ENCODE measurements around the gene TTLL7.

Gene TTLL7

GRCh38 chr1:83976920-83977319 is 22.0 kb downstream of the TTLL7 start:
- WGBS (ENCODE audit: extremely low coverage, insufficient coverage, insufficient read length), result 100% methylated on average over 1 of the region's 4 CpGs

GRCh38 chr1:83970802-83971201 is 28.1 kb downstream of the TTLL7 start:
- H3K36me3 ChIP-seq (ENCODE audit: control insufficient read depth in 1 of 2, insufficient read depth in 2 of 2, low read length in 2 of 2), result no peaks in the 10 kb centered on the region
- no peak overlapping the region for H3K4ac ChIP-seq (ENCODE audit: low read depth, low read length)
- WGBS (ENCODE audit: extremely low coverage, insufficient coverage, insufficient read length), result no CpG with 5 or more reads among the region's 1 CpG

More at GRCh38 chr1:83976920-83977319, 22.0 kb downstream of the TTLL7 start:
- H3K27me3 ChIP-seq (ENCODE audit: insufficient read depth, low read length), result no peaks in the 10 kb centered on the region
- H2BK5ac ChIP-seq (ENCODE audit: low read depth, low read length, poor library complexity), result no peak overlapping the region
- H3K14ac ChIP-seq (ENCODE audit: low read length), result no peak overlapping the region
- no peak overlapping the region for H3K4me2 ChIP-seq (ENCODE audit: low read length)
- no peaks in the 10 kb centered on the region for H3K9me3 ChIP-seq (ENCODE audit: insufficient read depth, low read depth, low read length)
- H4K91ac ChIP-seq (ENCODE audit: low read depth, low read length), result no peak overlapping the region
- no peak overlapping the region for H3K18ac ChIP-seq (ENCODE audit: low read length)
- no peaks in the 10 kb centered on the region for H3K79me2 ChIP-seq (ENCODE audit: control insufficient read depth, insufficient read depth, low read length, poor library complexity)
- no peaks in the 10 kb centered on the region for H3K79me1 ChIP-seq (ENCODE audit: low read length)
- no peak overlapping the region for H3K9ac ChIP-seq (ENCODE audit: low read length)
- H3K27ac ChIP-seq (ENCODE audit: low read depth, low read length), result no peak overlapping the region
- H3K36me3 ChIP-seq (ENCODE audit: control insufficient read depth in 1 of 2, insufficient read depth in 2 of 2, low read length in 2 of 2), result no peaks in the 10 kb centered on the region
- H4K8ac ChIP-seq (ENCODE audit: low read depth, low read length), result no peak overlapping the region
- H2BK12ac ChIP-seq (ENCODE audit: low read length), result no peak overlapping the region
- no peaks in the 10 kb centered on the region for H3K4me1 ChIP-seq (ENCODE audit: control insufficient read depth in 1 of 2, insufficient read depth in 2 of 2, low read length in 2 of 2)
- no peak overlapping the region for H2AK5ac ChIP-seq (ENCODE audit: low read length)
- H3K23ac ChIP-seq (ENCODE audit: low read length), result no peak overlapping the region
- no peak overlapping the region for H3K4ac ChIP-seq (ENCODE audit: low read depth, low read length)
- H2BK120ac ChIP-seq (ENCODE audit: insufficient read depth, low read length, poor library complexity), result no peak overlapping the region
- no peak overlapping the region for H4K12ac ChIP-seq (ENCODE audit: low read depth, low read length)
- no peak for DNase-seq
- H3K4me3 ChIP-seq (ENCODE audit: low read depth, low read length), result no peak overlapping the region
- no peak overlapping the region for H2AFZ ChIP-seq (ENCODE audit: insufficient read depth, low read length, poor library complexity)

GRCh38 chr1:83970114-83970513 is 28.8 kb downstream of the TTLL7 start:
- no peak overlapping the region for H2BK12ac ChIP-seq (ENCODE audit: low read length)
- H3K36me3 ChIP-seq (ENCODE audit: control insufficient read depth in 1 of 2, insufficient read depth in 2 of 2, low read length in 2 of 2), result no peaks in the 10 kb centered on the region
- H3K27me3 ChIP-seq (ENCODE audit: insufficient read depth, low read length), result no peaks in the 10 kb centered on the region
- H2BK5ac ChIP-seq (ENCODE audit: low read depth, low read length, poor library complexity), result no peak overlapping the region
- H4K12ac ChIP-seq (ENCODE audit: low read depth, low read length), result no peak overlapping the region
- no peaks in the 10 kb centered on the region for H3K79me1 ChIP-seq (ENCODE audit: low read length)
- no peak overlapping the region for H4K91ac ChIP-seq (ENCODE audit: low read depth, low read length)
- H2BK120ac ChIP-seq (ENCODE audit: insufficient read depth, low read length, poor library complexity), result no peak overlapping the region
- no peak overlapping the region for H3K23ac ChIP-seq (ENCODE audit: low read length)
- H3K27ac ChIP-seq (ENCODE audit: low read depth, low read length), result no peak overlapping the region
- no peak overlapping the region for H2AFZ ChIP-seq (ENCODE audit: insufficient read depth, low read length, poor library complexity)
- no peak overlapping the region for H4K8ac ChIP-seq (ENCODE audit: low read depth, low read length)
- no peak for DNase-seq
- no peak overlapping the region for H3K4me2 ChIP-seq (ENCODE audit: low read length)
- H3K9me3 ChIP-seq (ENCODE audit: insufficient read depth, low read depth, low read length), result no peaks in the 10 kb centered on the region
- no peak overlapping the region for H3K9ac ChIP-seq (ENCODE audit: low read length)
- H2AK5ac ChIP-seq (ENCODE audit: low read length), result no peak overlapping the region
- H3K18ac ChIP-seq (ENCODE audit: low read length), result no peak overlapping the region
- H3K4me1 ChIP-seq (ENCODE audit: control insufficient read depth in 1 of 2, insufficient read depth in 2 of 2, low read length in 2 of 2), result no peaks in the 10 kb centered on the region
- H3K4ac ChIP-seq (ENCODE audit: low read depth, low read length), result no peak overlapping the region
- H3K79me2 ChIP-seq (ENCODE audit: control insufficient read depth, insufficient read depth, low read length, poor library complexity), result no peaks in the 10 kb centered on the region
- H3K4me3 ChIP-seq (ENCODE audit: low read depth, low read length), result no peak overlapping the region
- no peak overlapping the region for H3K14ac ChIP-seq (ENCODE audit: low read length)

More at GRCh38 chr1:83970802-83971201, 28.1 kb downstream of the TTLL7 start:
- H3K79me1 ChIP-seq (ENCODE audit: low read length), result no peaks in the 10 kb centered on the region
- no peak overlapping the region for H2BK5ac ChIP-seq (ENCODE audit: low read depth, low read length, poor library complexity)
- no peak for DNase-seq
- H3K18ac ChIP-seq (ENCODE audit: low read length), result no peak overlapping the region
- H2AFZ ChIP-seq (ENCODE audit: insufficient read depth, low read length, poor library complexity), result no peak overlapping the region
- no peak overlapping the region for H3K4me3 ChIP-seq (ENCODE audit: low read depth, low read length)
- H3K23ac ChIP-seq (ENCODE audit: low read length), result no peak overlapping the region
- no peak overlapping the region for H3K9ac ChIP-seq (ENCODE audit: low read length)
- H3K27me3 ChIP-seq (ENCODE audit: insufficient read depth, low read length), result no peaks in the 10 kb centered on the region
- H3K4me2 ChIP-seq (ENCODE audit: low read length), result no peak overlapping the region
- H2AK5ac ChIP-seq (ENCODE audit: low read length), result no peak overlapping the region
- H3K14ac ChIP-seq (ENCODE audit: low read length), result no peak overlapping the region
- H4K91ac ChIP-seq (ENCODE audit: low read depth, low read length), result no peak overlapping the region
- H4K12ac ChIP-seq (ENCODE audit: low read depth, low read length), result no peak overlapping the region
- H2BK120ac ChIP-seq (ENCODE audit: insufficient read depth, low read length, poor library complexity), result no peak overlapping the region
- H3K9me3 ChIP-seq (ENCODE audit: insufficient read depth, low read depth, low read length), result no peaks in the 10 kb centered on the region
- H3K79me2 ChIP-seq (ENCODE audit: control insufficient read depth, insufficient read depth, low read length, poor library complexity), result no peaks in the 10 kb centered on the region
- H4K8ac ChIP-seq (ENCODE audit: low read depth, low read length), result no peak overlapping the region
- no peak overlapping the region for H3K27ac ChIP-seq (ENCODE audit: low read depth, low read length)
- H3K4me1 ChIP-seq (ENCODE audit: control insufficient read depth in 1 of 2, insufficient read depth in 2 of 2, low read length in 2 of 2), result no peaks in the 10 kb centered on the region
- H2BK12ac ChIP-seq (ENCODE audit: low read length), result no peak overlapping the region

GRCh38 chr1:83967336-83967735 is 31.6 kb downstream of the TTLL7 start:
- Histone ChIP-seq H3K79me2 (ENCODE audit: control insufficient read depth, insufficient read depth, low read length, poor library complexity) (no peaks in the 10 kb centered on the region), H2BK120ac (ENCODE audit: insufficient read depth, low read length, poor library complexity) (no peak overlapping the region), H3K4me3 (ENCODE audit: low read depth, low read length) (no peak overlapping the region), H2AFZ (ENCODE audit: insufficient read depth, low read length, poor library complexity) (no peak overlapping the region), H3K23ac (ENCODE audit: low read length) (no peak overlapping the region), H4K91ac (ENCODE audit: low read depth, low read length) (no peak overlapping the region), H3K9me3 (ENCODE audit: insufficient read depth, low read depth, low read length) (no peaks in the 10 kb centered on the region), H3K27me3 (ENCODE audit: insufficient read depth, low read length) (no peaks in the 10 kb centered on the region), H3K79me1 (ENCODE audit: low read length) (no peaks in the 10 kb centered on the region), H3K18ac (ENCODE audit: low read length) (no peak overlapping the region), H4K12ac (ENCODE audit: low read depth, low read length) (no peak overlapping the region), H4K8ac (ENCODE audit: low read depth, low read length) (no peak overlapping the region), H2BK5ac (ENCODE audit: low read depth, low read length, poor library complexity) (no peak overlapping the region), H2BK12ac (ENCODE audit: low read length) (no peak overlapping the region), H3K9ac (ENCODE audit: low read length) (peak overlapping the region; percentile 24), H3K27ac (ENCODE audit: low read depth, low read length) (no peak overlapping the region), H2AK5ac (ENCODE audit: low read length) (no peak overlapping the region), H3K4me1 (ENCODE audit: control insufficient read depth in 1 of 2, insufficient read depth in 2 of 2, low read length in 2 of 2) (no peaks in the 10 kb centered on the region), H3K4me2 (ENCODE audit: low read length) (no peak overlapping the region), H3K36me3 (ENCODE audit: control insufficient read depth in 1 of 2, insufficient read depth in 2 of 2, low read length in 2 of 2) (no peaks in the 10 kb centered on the region), H3K4ac (ENCODE audit: low read depth, low read length) (no peak overlapping the region), H3K14ac (ENCODE audit: low read length) (no peak overlapping the region)
- no CpG with 5 or more reads among the region's 1 CpG for WGBS (ENCODE audit: extremely low coverage, insufficient coverage, insufficient read length)
- no peak for DNase-seq
